Loucy (cell line): ENCODE data around the gene TTK.

Experiments
- EZH2phosphoT487 ChIP-seq: fragments of 200-600 bp; IDR thresholded peaks from 2 replicates; pipeline ENCODE4 v1.6.1; 2018; ENCODE audit warnings: antibody characterized with exemption, mild to moderate bottlenecking, moderate library complexity, borderline replicate concordance
- TF ChIP-seq, protein P1 (sequence below): fragments of 200-600 bp; sonication (generic); conservative IDR thresholded peaks from 2 replicates; pipeline ENCODE4 v1.5.1; 2014; ENCODE audit warnings: mild to moderate bottlenecking, antibody characterized with exemption, low read length

DNA sequence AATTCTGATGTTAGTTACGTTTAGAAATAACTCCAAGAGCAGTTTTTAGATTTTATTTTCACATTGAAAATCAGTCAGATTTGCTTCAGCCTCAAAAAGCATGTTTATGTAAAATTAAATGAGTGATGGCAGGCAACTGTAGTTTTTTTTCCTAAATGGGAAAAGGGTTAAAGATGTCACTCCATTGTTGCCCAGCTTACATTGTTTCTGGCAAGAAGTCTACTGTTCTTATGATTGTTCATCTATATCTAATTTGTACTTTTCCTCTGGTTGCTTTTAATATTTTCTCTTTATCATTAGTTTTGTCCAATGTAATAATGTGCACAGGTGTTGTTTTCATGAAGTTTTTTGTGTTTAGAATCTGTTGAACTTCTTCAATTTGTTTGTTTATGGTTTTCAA, 6.7 kb upstream of the TTK start:
- TF ChIP-seq, protein P1, sequence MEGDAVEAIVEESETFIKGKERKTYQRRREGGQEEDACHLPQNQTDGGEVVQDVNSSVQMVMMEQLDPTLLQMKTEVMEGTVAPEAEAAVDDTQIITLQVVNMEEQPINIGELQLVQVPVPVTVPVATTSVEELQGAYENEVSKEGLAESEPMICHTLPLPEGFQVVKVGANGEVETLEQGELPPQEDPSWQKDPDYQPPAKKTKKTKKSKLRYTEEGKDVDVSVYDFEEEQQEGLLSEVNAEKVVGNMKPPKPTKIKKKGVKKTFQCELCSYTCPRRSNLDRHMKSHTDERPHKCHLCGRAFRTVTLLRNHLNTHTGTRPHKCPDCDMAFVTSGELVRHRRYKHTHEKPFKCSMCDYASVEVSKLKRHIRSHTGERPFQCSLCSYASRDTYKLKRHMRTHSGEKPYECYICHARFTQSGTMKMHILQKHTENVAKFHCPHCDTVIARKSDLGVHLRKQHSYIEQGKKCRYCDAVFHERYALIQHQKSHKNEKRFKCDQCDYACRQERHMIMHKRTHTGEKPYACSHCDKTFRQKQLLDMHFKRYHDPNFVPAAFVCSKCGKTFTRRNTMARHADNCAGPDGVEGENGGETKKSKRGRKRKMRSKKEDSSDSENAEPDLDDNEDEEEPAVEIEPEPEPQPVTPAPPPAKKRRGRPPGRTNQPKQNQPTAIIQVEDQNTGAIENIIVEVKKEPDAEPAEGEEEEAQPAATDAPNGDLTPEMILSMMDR = no peak
- TF ChIP-seq EZH2phosphoT487 = no peak
